AG09309 (cell line): Measurements from ENCODE around the gene BCOR.

Experiments used
- DNase-seq: peaks from one replicate; pipeline ENCODE4 v3.0.0-alpha.2; 2010; ENCODE audit warnings: low read depth
- H3K4me3 ChIP-seq: 2 replicates; pipeline ENCODE4 v1.5.1; 2011; ENCODE audit warnings: mild to moderate bottlenecking, low read depth, low read length, moderate library complexity; ENCODE audit not compliant: control insufficient read depth
- CTCF ChIP-seq: IDR thresholded peaks from 2 replicates; pipeline ENCODE4 v1.5.1; 2011; ENCODE audit warnings: mild to moderate bottlenecking, low read depth, low read length, inconsistent platforms; ENCODE audit not compliant: insufficient read depth, control insufficient read depth; ENCODE audit errors: missing control alignments

The BCOR gene

GRCh38 chrX:40084471-40085101, 13.2 kb downstream of the BCOR start:
- DNase-seq: no peak
- TF ChIP-seq CTCF: no peak
- no peak overlapping the region for H3K4me3 ChIP-seq

DNA sequence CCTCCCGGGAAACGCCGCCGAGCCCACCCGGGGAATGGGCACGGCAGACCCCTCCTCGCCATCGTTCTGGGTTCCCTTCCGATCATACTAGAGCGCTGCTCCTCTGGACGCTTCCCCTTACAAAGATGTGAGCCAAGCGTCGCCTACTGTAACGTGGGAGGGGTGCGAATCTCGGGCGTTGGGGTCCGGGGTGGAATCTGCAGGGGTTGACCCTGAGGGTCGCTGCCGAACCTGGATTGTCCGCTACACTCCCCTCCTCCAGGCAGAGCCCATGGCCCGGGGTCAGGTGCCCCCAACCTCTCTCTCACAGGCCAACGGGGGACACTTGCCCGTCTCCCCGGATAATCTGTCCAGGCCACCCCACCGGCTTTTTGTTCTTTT, 13.8 kb downstream of the BCOR start:
- TF ChIP-seq CTCF: no peak

DNA sequence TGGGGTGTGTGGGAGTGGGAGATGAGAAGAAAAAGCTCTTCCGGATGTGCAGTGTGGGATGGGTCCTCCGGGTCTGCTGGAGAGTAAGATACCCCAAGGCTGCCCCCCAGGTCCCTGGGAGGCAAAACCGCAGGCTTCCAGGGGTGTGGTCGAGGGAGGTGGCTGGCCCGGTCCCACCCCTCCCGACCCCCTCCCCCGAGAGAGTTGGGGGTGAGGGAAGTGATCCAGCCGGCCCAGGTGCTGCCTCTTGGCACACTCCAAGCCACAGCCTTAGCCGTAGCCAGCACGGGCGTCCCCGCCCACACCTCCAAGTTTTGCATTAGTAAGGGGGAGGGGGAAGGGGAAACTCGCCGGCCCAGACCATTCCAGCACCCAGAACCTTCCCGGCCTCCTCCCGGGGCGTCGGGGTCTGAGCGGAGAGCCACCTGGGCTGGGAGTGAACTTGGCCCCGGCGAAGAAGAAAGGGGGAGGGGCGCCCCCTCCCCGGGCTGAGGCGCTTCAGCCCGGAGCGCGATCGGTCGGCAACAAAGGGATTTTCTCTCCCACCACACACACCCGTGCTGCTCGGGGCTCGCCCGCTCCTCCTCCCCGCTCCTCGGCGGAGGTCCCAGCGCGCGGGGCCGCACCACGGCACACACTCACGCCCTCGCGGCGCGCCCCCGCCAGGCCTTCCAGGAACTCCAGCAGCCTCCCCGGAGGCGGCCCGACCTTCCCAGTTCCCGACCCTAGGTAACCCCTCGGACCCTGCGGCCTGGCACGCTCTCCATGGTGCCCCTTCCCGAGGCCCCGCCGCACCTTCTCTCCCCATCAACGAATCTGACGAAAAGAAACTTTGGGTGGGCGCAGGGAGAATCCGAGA, 14.4 kb downstream of the BCOR start:
- no peak for TF ChIP-seq CTCF
- H3K4me3 ChIP-seq: peak overlapping the region; percentile 41
- DNase-seq: no peak

More for the DNA sequence above, 13.8 kb downstream of the BCOR start:
- peak overlapping the region; percentile 17 for H3K4me3 ChIP-seq
- DNase-seq: no peak

- DNase-seq: no peak
- no peak overlapping the region for H3K4me3 ChIP-seq
- no peak for TF ChIP-seq CTCF
These were observed 15.2 kb downstream of the BCOR start for GRCh38 chrX:40082447-40083119.

DNA sequence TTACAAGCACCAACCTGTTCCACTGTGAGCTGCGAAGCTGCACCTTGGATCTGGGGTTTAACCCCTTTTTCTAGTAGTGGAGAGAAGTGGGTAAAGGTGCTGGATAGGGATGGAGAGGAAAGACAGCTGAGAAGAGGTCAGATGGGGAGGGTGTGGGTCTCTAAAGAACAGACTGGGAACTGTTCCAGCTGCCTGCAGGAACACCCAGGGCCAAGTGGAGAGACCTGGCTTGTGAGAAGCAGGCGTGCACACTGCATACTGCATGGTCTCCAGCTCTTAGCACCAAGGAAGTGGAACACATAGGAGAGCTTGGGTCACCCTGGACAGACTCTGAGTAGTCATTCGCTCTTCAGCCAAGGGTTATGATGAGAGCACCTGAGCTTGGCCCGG, 16.1 kb downstream of the BCOR start:
- no peak overlapping the region for H3K4me3 ChIP-seq
- no peak for TF ChIP-seq CTCF
- DNase-seq: no peak

GRCh38 chrX:40080894-40081678, 16.7 kb downstream of the BCOR start:
- H3K4me3 ChIP-seq: no peak overlapping the region
- no peak for TF ChIP-seq CTCF
- no peak for DNase-seq
